ENCODE data around the gene CABP7.

GRCh38 chr22:29773233-29773632, 53.4 kb downstream of the CABP7 start:
- TF ChIP-seq CTCF (IDR thresholded peaks at IDR 0.05) (no peak), POLR2A (IDR thresholded peaks at IDR 0.05) (no peak)

Data from adrenal gland (tissue), 5 donors.